Effector CD8-positive, alpha-beta T cell (primary cell): Measurements from ENCODE around the gene PIWIL4.

Experiments used
- DNase-seq: peaks from one replicate; lab custom pipeline; 2025; lab: John Stamatoyannopoulos, UW

Gene PIWIL4

DNA sequence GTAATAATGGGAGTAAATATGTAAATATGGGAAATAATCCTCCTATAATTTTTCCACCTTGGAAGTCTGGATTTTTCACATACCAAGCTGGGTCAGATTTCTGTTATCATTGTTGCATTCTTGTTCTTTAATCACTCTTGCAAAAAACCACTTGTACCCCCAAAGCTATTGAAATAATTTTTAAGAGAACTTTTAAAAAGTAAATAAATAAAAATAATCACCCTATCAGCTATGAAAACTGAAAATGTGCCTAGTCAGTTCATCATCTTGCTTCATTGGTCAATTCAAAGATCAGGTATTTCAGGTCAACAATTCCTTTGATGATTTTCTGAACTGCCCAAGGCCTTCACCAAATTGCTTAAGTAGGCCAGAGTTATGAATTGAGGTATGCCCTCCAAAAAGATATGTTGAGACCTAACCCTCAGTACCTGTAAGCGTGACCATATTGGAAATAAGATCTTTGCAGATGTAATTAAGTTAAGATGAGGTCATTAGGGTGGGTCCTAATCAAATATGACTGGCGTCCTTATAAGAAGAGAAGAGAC is 95.8 kb downstream of the PIWIL4 start:
- DNase-seq = no peak

DNA sequence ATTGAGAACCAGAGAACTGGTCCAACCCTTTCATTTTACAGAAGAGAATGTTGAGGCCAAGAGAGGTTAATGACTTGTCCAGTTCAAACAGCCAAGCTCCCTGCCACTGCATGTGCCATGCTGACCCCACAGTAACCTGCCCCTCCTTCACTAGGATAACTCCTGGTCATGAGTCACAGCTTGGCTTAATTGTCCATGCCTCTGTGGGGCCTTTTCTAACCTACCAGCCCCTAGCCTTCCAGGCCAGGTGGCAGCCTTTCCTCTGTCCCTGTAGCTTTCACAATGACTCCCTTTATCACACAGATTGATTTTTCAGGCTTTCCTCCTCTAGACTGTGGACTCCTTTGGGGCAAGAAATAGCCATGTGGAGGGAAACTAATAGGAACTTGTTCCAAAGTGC is 97.2 kb downstream of the PIWIL4 start:
- DNase-seq = no peak

DNA sequence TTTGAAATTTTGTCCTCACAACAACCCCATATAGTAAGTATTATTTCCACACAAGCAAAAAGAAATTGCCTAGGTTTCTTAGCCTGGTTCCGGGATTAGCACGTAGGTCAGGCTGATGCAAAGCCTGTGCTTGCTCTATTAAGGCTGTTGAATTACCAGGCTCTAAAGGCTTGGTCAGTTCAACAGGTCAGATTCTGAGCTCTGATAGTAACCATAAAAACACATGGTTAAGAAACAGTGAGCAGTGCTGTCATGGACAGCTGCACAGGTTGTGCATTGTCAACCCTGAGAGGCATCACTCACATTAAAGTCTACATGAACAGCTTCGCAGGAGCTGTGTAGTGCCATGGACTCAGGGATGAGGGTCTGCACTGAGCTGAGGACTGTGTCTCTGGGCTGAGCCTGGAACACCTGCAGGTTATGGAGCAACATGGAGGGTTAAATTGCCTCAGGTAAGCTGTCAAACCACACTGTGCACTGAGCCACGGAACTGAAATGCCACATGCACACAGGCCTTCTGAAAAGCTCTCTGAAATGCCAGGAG is 98.0 kb downstream of the PIWIL4 start:
- no peak for DNase-seq

DNA sequence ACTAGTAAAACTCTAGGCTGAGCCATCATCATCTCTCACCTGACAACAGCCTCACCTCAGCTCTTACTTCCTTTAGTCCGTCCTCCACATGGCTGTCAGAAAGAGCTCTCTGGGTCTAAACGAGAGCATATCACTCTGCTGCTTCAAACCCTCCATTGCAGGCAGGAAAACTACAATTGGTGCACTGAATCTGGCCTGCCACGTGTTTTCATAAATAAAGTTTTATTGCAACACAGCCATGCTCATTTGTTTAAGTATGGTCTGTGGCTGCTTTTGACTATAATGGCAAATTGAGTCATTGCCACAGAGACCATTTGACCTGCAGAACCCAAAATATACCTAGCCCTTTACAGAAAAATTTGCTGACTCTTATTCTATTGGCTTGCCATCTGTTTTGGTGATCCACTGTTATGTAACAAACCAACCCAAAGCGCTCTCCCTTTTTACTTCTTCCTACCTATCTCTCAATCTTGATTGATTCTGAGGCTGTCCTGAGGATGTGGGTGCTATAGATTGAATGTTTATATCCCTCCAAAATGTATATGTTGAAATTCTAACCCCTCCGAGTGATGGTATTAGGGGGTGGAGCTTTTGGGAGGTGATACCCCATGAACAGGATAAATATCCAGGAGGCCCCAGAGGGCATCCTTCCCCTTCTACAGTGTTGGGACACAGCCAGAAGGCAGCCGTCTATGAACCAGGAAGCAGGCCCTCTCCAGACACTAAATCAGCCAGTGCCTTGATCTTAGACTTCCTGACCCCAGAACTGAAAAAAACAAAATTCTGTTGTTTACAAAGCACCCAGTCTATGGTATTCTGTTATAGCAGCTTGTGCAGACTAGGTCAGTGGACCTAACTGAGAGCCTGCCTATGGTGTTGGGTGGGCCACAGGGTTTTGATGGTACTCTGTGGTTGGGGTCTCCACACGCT is 99.9 kb downstream of the PIWIL4 start:
- no peak for DNase-seq

DNA sequence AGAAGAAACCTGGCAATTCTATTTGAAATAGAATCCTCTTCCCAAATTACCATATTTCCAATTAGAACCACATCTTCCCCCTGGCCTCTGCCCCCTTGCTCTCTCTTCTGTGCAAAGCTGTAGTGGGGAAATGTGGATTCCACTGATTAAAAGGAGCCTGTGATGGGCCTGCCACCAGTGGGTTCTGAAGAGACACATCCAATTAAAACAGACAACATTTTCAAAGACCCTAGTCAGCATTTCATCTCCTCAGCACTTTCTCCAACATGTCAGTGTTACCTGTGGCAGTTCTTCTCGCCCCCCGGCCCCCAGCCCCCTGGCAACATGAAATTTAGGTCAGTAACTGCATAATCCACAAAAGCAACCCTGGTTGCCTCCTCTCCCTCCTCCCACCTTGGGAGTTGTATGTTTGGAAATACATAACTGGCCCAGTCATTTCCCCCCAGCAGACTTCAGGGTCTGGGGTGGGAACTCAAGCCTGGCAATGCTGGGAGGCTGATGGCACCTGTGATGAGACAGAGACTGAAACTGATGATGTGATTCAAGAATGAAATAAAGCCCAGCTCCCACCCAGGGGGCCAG is 101.1 kb downstream of the PIWIL4 start:
- DNase-seq = no peak

DNA sequence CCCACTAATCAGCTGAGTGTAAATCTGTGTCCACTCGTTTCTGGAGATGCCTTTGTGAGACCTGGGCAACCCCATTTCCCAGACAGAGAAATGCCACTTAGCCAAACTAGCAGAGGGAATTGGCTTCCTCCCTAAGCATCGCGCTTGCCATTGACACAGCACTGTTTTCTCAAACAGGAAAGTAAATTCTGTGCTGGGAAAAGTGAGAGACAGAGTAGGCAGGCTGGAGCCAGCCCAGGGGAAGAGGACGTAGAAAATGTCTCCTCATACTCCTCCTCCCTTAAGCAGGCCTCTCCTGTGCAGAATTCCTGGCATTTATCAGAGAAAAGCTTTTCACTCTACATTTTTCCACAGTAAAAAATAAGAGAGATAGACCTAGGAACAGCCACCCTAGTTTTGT is 101.9 kb downstream of the PIWIL4 start:
- DNase-seq = no peak
